Immature natural killer cell (primary cell): ENCODE results near the gene DAZ1. TPM values are rescaled to one million over a fixed set of nuclear protein-coding genes. Genes with fewer than 3 reads are reported as not detected.
"Not testable (repeated sequence)": the region's sequence is repeated elsewhere in the genome, so short reads cannot be mapped to it uniquely, and the experiment has no call there.

Experiments
- DNase-seq, 3 donors: peaks; one replicate each; pipeline ENCODE4 v3.0.0; 2022; ENCODE audit warnings: mixed read lengths in 1 of 3
- H3K27ac Mint-ChIP-seq, 6 donors: one replicate each; pipeline ENCODE4 v1.8.0; 2020; ENCODE audit warnings: mixed read lengths in 6 of 6, mild to moderate bottlenecking in 5 of 6, inconsistent platforms in 4 of 6, moderate library complexity in 3 of 6
- H3K27me3 Mint-ChIP-seq, 3 donors: one replicate each; pipeline ENCODE4 v1.8.0; 2020 to 2021; ENCODE audit warnings: low read depth in 3 of 3, mild to moderate bottlenecking in 3 of 3, mixed read lengths in 3 of 3, moderate library complexity in 3 of 3, inconsistent platforms in 1 of 3
- H3K36me3 Mint-ChIP-seq, 3 donors: one replicate each; pipeline ENCODE4 v1.8.0; 2020; ENCODE audit warnings: mixed read lengths in 3 of 3, inconsistent platforms in 2 of 3, mild to moderate bottlenecking in 2 of 3
- H3K4me1 Mint-ChIP-seq, 2 donors: one replicate each; pipeline ENCODE4 v1.8.0; 2020; ENCODE audit warnings: inconsistent platforms in 2 of 2, mild to moderate bottlenecking in 2 of 2, mixed read lengths in 2 of 2, moderate library complexity in 1 of 2
- H3K4me3 Mint-ChIP-seq, 5 donors: one replicate each; pipeline ENCODE4 v1.8.0; 2020; ENCODE audit warnings: mild to moderate bottlenecking in 5 of 5, mixed read lengths in 5 of 5, inconsistent platforms in 3 of 5, moderate library complexity in 3 of 5
- H3K9me3 Mint-ChIP-seq, 6 donors: one replicate each; pipeline ENCODE4 v1.8.0; 2020; ENCODE audit warnings: mild to moderate bottlenecking in 6 of 6, mixed read lengths in 6 of 6, inconsistent platforms in 4 of 6, moderate library complexity in 3 of 6
- polyA plus RNA-seq, 3 donors: library from polyadenylated mRNA; unstranded; fragments of 300-500 nt; fragmentation: Illumina TruSeq; gene quantifications; one replicate each; pipeline ENCODE4 v1.2.3, GENCODE V29; 2021

DAZ1 gene
- not detected for polyA plus RNA-seq

- H3K27me3 Mint-ChIP-seq, H3K27ac Mint-ChIP-seq, DNase-seq, H3K4me3 Mint-ChIP-seq, H3K36me3 Mint-ChIP-seq, H3K9me3 Mint-ChIP-seq, H3K4me1 Mint-ChIP-seq: not testable (repeated sequence)
Measured at GRCh38 chrY:23198908-23199307, at the start of gene DAZ1. Gene DAZ1 (minus strand): TSS chrY:23199008. CDS start chrY:23198800, 208 bp downstream.

- not testable (repeated sequence) for H3K27me3 Mint-ChIP-seq, H3K4me1 Mint-ChIP-seq, H3K9me3 Mint-ChIP-seq, H3K36me3 Mint-ChIP-seq, H3K4me3 Mint-ChIP-seq, DNase-seq, H3K27ac Mint-ChIP-seq
Measured at GRCh38 chrY:23219233-23219632, 20.4 kb upstream of the DAZ1 start, which contains the start of gene DAZ2. Gene DAZ2 (plus strand): TSS chrY:23219533. CDS start chrY:23219741, 208 bp downstream.

GRCh38 chrY:23210681-23211080 lies 11.9 kb upstream of the DAZ1 start:
- H3K4me3 Mint-ChIP-seq, H3K27ac Mint-ChIP-seq, H3K9me3 Mint-ChIP-seq, H3K4me1 Mint-ChIP-seq, H3K27me3 Mint-ChIP-seq, DNase-seq, H3K36me3 Mint-ChIP-seq: not testable (repeated sequence)

GRCh38 chrY:23209802-23210495 lies 11.1 kb upstream of the DAZ1 start:
- not testable (repeated sequence) for H3K36me3 Mint-ChIP-seq, H3K4me3 Mint-ChIP-seq, H3K9me3 Mint-ChIP-seq, DNase-seq, H3K27me3 Mint-ChIP-seq, H3K4me1 Mint-ChIP-seq, H3K27ac Mint-ChIP-seq

- H3K9me3 Mint-ChIP-seq, H3K4me1 Mint-ChIP-seq, H3K36me3 Mint-ChIP-seq, H3K27ac Mint-ChIP-seq, DNase-seq, H3K27me3 Mint-ChIP-seq, H3K4me3 Mint-ChIP-seq: not testable (repeated sequence)
Measured at GRCh38 chrY:23207455-23207854, 8.6 kb upstream of the DAZ1 start.

Other genes with a start within 250 kb of the DAZ1 start
- gene BPY2, start 214.7 kb downstream of the DAZ1 start, polyA plus RNA-seq = not detected
- gene DAZ2, start 20.5 kb upstream of the DAZ1 start, polyA plus RNA-seq = not detected